B cell (primary cell): ENCODE measurements around the gene SMIM12. TPM values are rescaled to one million over a fixed set of nuclear protein-coding genes. Genes with fewer than 3 reads are reported as not detected.

ENCODE experiments used
- ATAC-seq: fragments of 200-7000 bp; cut with Tn5 transposase; one replicate; pipeline ENCODE4 v1.10.0; 2021; ENCODE audit warnings: low read depth, mild to moderate bottlenecking, moderate number of reproducible peaks, moderate library complexity
- CTCF ChIA-PET: fragments of 350-600 bp; sonication (Branson Sonifier 250); formaldehyde crosslinking; loops from one replicate; lab custom pipeline; 2021; ENCODE audit warnings: antibody characterized with exemption, inconsistent platforms; lab: Charles Lee
- POLR2A ChIA-PET: fragments of 350-600 bp; sonication (Branson Sonifier 250); formaldehyde crosslinking; loops from one replicate; lab custom pipeline; 2021; ENCODE audit warnings: antibody characterized with exemption; lab: Charles Lee
- DNase-seq: peaks from one replicate; pipeline ENCODE4 v3.0.0; 2013
- H2AFZ ChIP-seq: 2 replicates; pipeline ENCODE4 v1.6.1; 2012; ENCODE audit warnings: mild to moderate bottlenecking, low read depth, low read length; ENCODE audit not compliant: insufficient read depth, poor library complexity, severe bottlenecking
- H3K27ac ChIP-seq, 2 donors: 1 replicate in 1 of 2; 2 replicates in 1 of 2; pipeline ENCODE4 v1.5.1; 2012 to 2013; ENCODE audit warnings: low read length in 2 of 2, mild to moderate bottlenecking in 2 of 2, moderate library complexity in 1 of 2
- H3K27me3 ChIP-seq, 4 experiments: fragments of 200-600 bp in 1 of 4; sonication (generic) in 1 of 4; replicated peaks in 1 of 4; 1 replicate in 2 of 4; 2 replicates in 2 of 4; pipeline versions ENCODE4 v1.6.1 to v1.7.0; 2013 to 2016; ENCODE audit warnings: low read length in 3 of 4, mild to moderate bottlenecking in 2 of 4, mixed read lengths in 1 of 4, moderate library complexity in 1 of 4; ENCODE audit not compliant: insufficient read depth in 4 of 4, control insufficient read depth in 3 of 4; ENCODE audit errors: control extremely low read depth in 1 of 4
- H3K36me3 ChIP-seq, 2 experiments: replicated peaks in 1 of 2; 1 replicate in 1 of 2; 2 replicates in 1 of 2; pipeline versions ENCODE4 v1.6.1 to v1.7.1; 2013; ENCODE audit warnings: low read length in 1 of 2; ENCODE audit not compliant: insufficient read depth in 2 of 2, control insufficient read depth in 1 of 2; ENCODE audit errors: control extremely low read depth in 1 of 2, extremely low read depth in 1 of 2
- H3K4me1 ChIP-seq, 2 donors: fragments of 200-600 bp in 1 of 2; sonication (generic) in 1 of 2; 1 replicate in 1 of 2; 2 replicates in 1 of 2; pipeline versions ENCODE4 v1.5.1 to v1.6.1; 2013 to 2017; ENCODE audit warnings: low read length in 2 of 2; ENCODE audit not compliant: control insufficient read depth in 2 of 2, insufficient read depth in 2 of 2
- H3K4me2 ChIP-seq: replicated peaks from 2 replicates; pipeline ENCODE3; 2012; ENCODE audit warnings: mild to moderate bottlenecking, low read depth, low read length; ENCODE audit not compliant: poor library complexity, severe bottlenecking
- H3K4me3 ChIP-seq, 5 experiments: fragments of 200-600 bp in 1 of 5; sonication (generic) in 1 of 5; 1 replicate in 3 of 5; 2 replicates in 2 of 5; pipeline versions ENCODE4 v1.5.1 to v1.7.0; 2011 to 2016; ENCODE audit warnings: low read length in 4 of 5, mild to moderate bottlenecking in 4 of 5, low read depth in 2 of 5, control low read depth in 1 of 5, moderate library complexity in 1 of 5; ENCODE audit not compliant: insufficient read depth in 1 of 5; ENCODE audit errors: control extremely low read depth in 1 of 5, extremely low read depth in 1 of 5
- H3K79me2 ChIP-seq: fragments of 200-600 bp; sonication (generic); one replicate; pipeline ENCODE4 v1.6.0; 2016; ENCODE audit warnings: low read length; ENCODE audit not compliant: control insufficient read depth, insufficient read depth
- H3K9ac ChIP-seq: fragments of 200-600 bp; sonication (generic); 2 replicates; pipeline ENCODE4 v1.6.1; 2017; ENCODE audit warnings: mild to moderate bottlenecking, low read length, moderate library complexity
- H3K9me3 ChIP-seq, 3 donors: one replicate each; pipeline versions ENCODE4 v1.6.1 to v1.7.1; 2013; ENCODE audit warnings: low read length in 2 of 3; ENCODE audit not compliant: control insufficient read depth in 2 of 3, insufficient read depth in 1 of 3; ENCODE audit errors: control extremely low read depth in 1 of 3
- H4K20me1 ChIP-seq: 2 replicates; pipeline ENCODE4 v1.6.0; 2012; ENCODE audit warnings: mild to moderate bottlenecking, low read length; ENCODE audit not compliant: insufficient read depth, control insufficient read depth, poor library complexity, severe bottlenecking
- H3K27ac Mint-ChIP-seq: one replicate; pipeline ENCODE4 v1.8.0; 2021; ENCODE audit warnings: mixed read lengths
- H3K27me3 Mint-ChIP-seq: one replicate; pipeline ENCODE4 v1.8.0; 2021; ENCODE audit warnings: mixed read lengths
- H3K4me1 Mint-ChIP-seq: one replicate; pipeline ENCODE4 v1.8.0; 2021; ENCODE audit warnings: mixed read lengths
- H3K4me3 Mint-ChIP-seq: one replicate; pipeline ENCODE4 v1.8.0; 2021; ENCODE audit warnings: mixed read lengths
- H3K9me3 Mint-ChIP-seq: one replicate; pipeline ENCODE4 v1.8.0; 2022; ENCODE audit warnings: mixed read lengths; ENCODE audit not compliant: insufficient read depth
- CTCF ChIP-seq: fragments of 200-600 bp; IDR thresholded peaks from one replicate; pipeline ENCODE4 v1.8.0; 2022; ENCODE audit warnings: antibody characterized with exemption, mild to moderate bottlenecking
- EZH2 ChIP-seq: IDR thresholded peaks from 2 replicates; pipeline ENCODE4 v1.6.1; 2012; ENCODE audit warnings: borderline replicate concordance, low read depth, mild to moderate bottlenecking, moderate library complexity, low read length; ENCODE audit not compliant: insufficient read depth, poor library complexity, severe bottlenecking
- WGBS: methylation state at CpG from one replicate; pipeline ENCODE4 v1.1.5; 2013; ENCODE audit warnings: missing lambda C conversion rate; ENCODE audit not compliant: insufficient coverage; 5-methylcytosine and 5-hydroxymethylcytosine counted together
- intact Hi-C: fragments of 100-400 bp; cut with micrococcal nuclease; formaldehyde crosslinking; loops from one replicate; pipeline ENCODE4 v1.10.0; 2022
- polyA plus RNA-seq: library from polyadenylated mRNA; depleted of rRNA; stranded (reverse); fragments of >200 nt; gene quantifications from 2 replicates; pipeline ENCODE4 v1.2.3, GENCODE V29; 2012
- total RNA-seq, 2 donors: library from RNA; stranded (reverse); fragments of 120-200 nt in 1 of 2; gene quantifications; 1 replicate in 1 of 2; 2 replicates in 1 of 2; pipeline versions ENCODE4 v1.2.3 to v1.2.4, GENCODE V29; 2013 to 2022

Gene SMIM12
- total and polyA plus RNA-seq, 2 donors (not counting 1 experiment from before 2014, with no cell fraction given) = 26.2 to 33.1 TPM

GRCh38 chr1:34867415-34867814, 7.9 kb upstream of the SMIM12 start:
- TF ChIP-seq CTCF = no peak
- TF ChIP-seq EZH2 = no peak
- no peaks in the 10 kb centered on the region for H4K20me1 ChIP-seq
- H3K79me2 ChIP-seq = no peaks in the 10 kb centered on the region
- H3K4me1 Mint-ChIP-seq = peaks cover 34% of the 10 kb centered on the region
- no peak overlapping the region for H3K4me2 ChIP-seq
- H3K27me3 ChIP-seq = no peaks in the 10 kb centered on the region
- DNase-seq (no peak), ATAC-seq (no peak)
- intact Hi-C loops = loop anchor here (2.0 to 5.0 kb wide), 2 partner anchors 81 to 325 kb away; partner anchors contain the start of gene SFPQ
- no peaks in the 10 kb centered on the region for H3K36me3 ChIP-seq
- peaks cover 9 to 17% of the 10 kb centered on the region in 2 donors for H3K4me1 ChIP-seq
- H3K4me3 Mint-ChIP-seq = peak overlapping the region; percentile 62
- no peak overlapping the region for H3K4me3 ChIP-seq
- ChIA-PET CTCF (interaction anchor here (0.7 to 3.8 kb wide), 5 partner anchors 10 to 118 kb away, joined by 3 to 35 read pairs (median 6); partner anchors contain the start of gene TMEM35B), POLR2A (no interaction called here)
- H3K9me3 ChIP-seq = no peaks in the 10 kb centered on the region
- peaks cover 4% of the 10 kb centered on the region for H3K27me3 Mint-ChIP-seq
- H2AFZ ChIP-seq = no peak overlapping the region
- H3K9ac ChIP-seq = no peak overlapping the region
- WGBS = 40% methylated on average over 4 of the region's 6 CpGs
- peak overlapping the region; percentile 15 for H3K27ac Mint-ChIP-seq
- no peak overlapping the region for H3K27ac ChIP-seq
- no peaks in the 10 kb centered on the region for H3K9me3 Mint-ChIP-seq

DNA sequence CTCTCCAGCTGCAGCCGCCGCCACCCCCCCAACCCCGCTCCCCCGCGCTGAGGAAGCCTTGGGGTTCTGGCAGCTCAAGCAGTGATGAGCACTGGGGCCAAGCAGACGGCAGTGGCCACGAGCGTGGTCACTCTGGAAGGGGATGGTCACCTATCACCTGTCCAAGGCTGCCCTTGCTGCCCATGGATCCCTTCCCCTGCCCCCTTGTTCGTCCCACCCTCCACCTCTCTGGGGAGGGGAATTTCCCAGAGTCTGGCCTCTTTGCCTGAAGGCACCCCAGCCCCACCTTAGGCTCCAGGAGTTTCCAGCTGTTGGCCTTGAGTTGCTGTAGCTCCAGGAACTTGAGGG, 7.2 kb upstream of the SMIM12 start:
- CTCF ChIA-PET = interaction anchor here (0.6 to 3.8 kb wide), 11 partner anchors 8 to 118 kb away, joined by 3 to 35 read pairs (median 4); partner anchors contain the start of gene TMEM35B

More for the DNA sequence above, 7.2 kb upstream of the SMIM12 start:
- H3K27ac ChIP-seq = peak overlapping the region; percentile 75 to 81
- H3K9me3 ChIP-seq = no peaks in the 10 kb centered on the region
- peak overlapping the region; percentile 90 for H3K4me2 ChIP-seq
- peak overlapping the region; percentile 78 for H3K9ac ChIP-seq
- H3K27me3 ChIP-seq = no peaks in the 10 kb centered on the region
- Mint-ChIP-seq H3K9me3 (no peaks in the 10 kb centered on the region), H3K4me1 (peaks cover 34% of the 10 kb centered on the region), H3K4me3 (peak overlapping the region; percentile 96), H3K27me3 (no peaks in the 10 kb centered on the region), H3K27ac (peak overlapping the region; percentile 94)
- WGBS = 23% methylated on average over 8 of the region's 9 CpGs
- no peak for ATAC-seq
- H3K36me3 ChIP-seq = no peaks in the 10 kb centered on the region
- intact Hi-C loops = loop anchor here (1.0 to 5.0 kb wide), 5 partner anchors 14 to 326 kb away; partner anchors contain the start of genes SFPQ, ZMYM1 and ZMYM6
- H3K79me2 ChIP-seq = no peaks in the 10 kb centered on the region
- no peak for DNase-seq
- H2AFZ ChIP-seq = peak overlapping the region; percentile 91
- peak overlapping the region in 4 of 5 experiments; percentile 60 to 78 (median 76) for H3K4me3 ChIP-seq
- TF ChIP-seq CTCF (no peak), EZH2 (no peak)
- no peaks in the 10 kb centered on the region for H4K20me1 ChIP-seq
- peaks cover 9 to 17% of the 10 kb centered on the region in 2 donors for H3K4me1 ChIP-seq
- POLR2A ChIA-PET = interaction anchor here (0.6 to 1.2 kb wide), 3 partner anchors 212 to 691 kb away, joined by 3 to 4 read pairs (median 3); partner anchors contain the start of genes NCDN, SFPQ and ZMYM1
